ENCODE measurements around the gene KIRREL3. TPM values are rescaled to one million over a fixed set of nuclear protein-coding genes. Genes with fewer than 3 reads are reported as not detected.

The KIRREL3 gene
- total and polyA plus RNA-seq, 2 experiments from 2014 or later: 16.1 to 35.6 TPM

- no peaks in the 10 kb centered on the region for H4K20me1 ChIP-seq (ENCODE audit: insufficient read depth)
- no peak overlapping the region for H2AFZ ChIP-seq
- 61 to 65% methylated on average over 4 of the region's 4 CpGs for WGBS, 2 experiments (ENCODE audit: low coverage in 1 of 2, low lambda C conversion rate in 2 of 2, missing lambda C conversion rate in 2 of 2)
- no peak overlapping the region for H3K9ac ChIP-seq
- H3K4me1 ChIP-seq (ENCODE audit: insufficient read depth): no peaks in the 10 kb centered on the region
- H3F3A ChIP-seq (ENCODE audit: insufficient read depth): peaks cover 6% of the 10 kb centered on the region; the same call in 1 of the 2 replicates
- in situ Hi-C loops (cut with MboI): no loop called here
- no peaks in the 10 kb centered on the region for H3K9me3 ChIP-seq (ENCODE audit: low read depth)
- H3K36me3 ChIP-seq (ENCODE audit: low read depth): no peaks in the 10 kb centered on the region
- no peaks in the 10 kb centered on the region for H3K27me3 ChIP-seq (replicated peaks; ENCODE audit: insufficient read depth)
- DNase-seq: no peak
- H3K4me2 ChIP-seq (ENCODE audit: unreplicated experiment): no peak overlapping the region
- no peak for TF ChIP-seq EZH2phosphoT487 (IDR thresholded peaks at IDR 0.05; ENCODE audit: insufficient read depth, low read depth)
- no peak for TF ChIP-seq EZH2 (IDR thresholded peaks at IDR 0.05; ENCODE audit: insufficient read depth, poor library complexity, severe bottlenecking)
- H3K79me2 ChIP-seq (ENCODE audit: insufficient read depth): no peaks in the 10 kb centered on the region
- H3K9me2 ChIP-seq (ENCODE audit: insufficient read depth): no peaks in the 10 kb centered on the region
- H3K4me3 ChIP-seq: no peak overlapping the region
- H3K27ac ChIP-seq: no peak overlapping the region
These were observed 440.3 kb downstream of the KIRREL3 start for GRCh38 chr11:126560221-126560620.

DNA sequence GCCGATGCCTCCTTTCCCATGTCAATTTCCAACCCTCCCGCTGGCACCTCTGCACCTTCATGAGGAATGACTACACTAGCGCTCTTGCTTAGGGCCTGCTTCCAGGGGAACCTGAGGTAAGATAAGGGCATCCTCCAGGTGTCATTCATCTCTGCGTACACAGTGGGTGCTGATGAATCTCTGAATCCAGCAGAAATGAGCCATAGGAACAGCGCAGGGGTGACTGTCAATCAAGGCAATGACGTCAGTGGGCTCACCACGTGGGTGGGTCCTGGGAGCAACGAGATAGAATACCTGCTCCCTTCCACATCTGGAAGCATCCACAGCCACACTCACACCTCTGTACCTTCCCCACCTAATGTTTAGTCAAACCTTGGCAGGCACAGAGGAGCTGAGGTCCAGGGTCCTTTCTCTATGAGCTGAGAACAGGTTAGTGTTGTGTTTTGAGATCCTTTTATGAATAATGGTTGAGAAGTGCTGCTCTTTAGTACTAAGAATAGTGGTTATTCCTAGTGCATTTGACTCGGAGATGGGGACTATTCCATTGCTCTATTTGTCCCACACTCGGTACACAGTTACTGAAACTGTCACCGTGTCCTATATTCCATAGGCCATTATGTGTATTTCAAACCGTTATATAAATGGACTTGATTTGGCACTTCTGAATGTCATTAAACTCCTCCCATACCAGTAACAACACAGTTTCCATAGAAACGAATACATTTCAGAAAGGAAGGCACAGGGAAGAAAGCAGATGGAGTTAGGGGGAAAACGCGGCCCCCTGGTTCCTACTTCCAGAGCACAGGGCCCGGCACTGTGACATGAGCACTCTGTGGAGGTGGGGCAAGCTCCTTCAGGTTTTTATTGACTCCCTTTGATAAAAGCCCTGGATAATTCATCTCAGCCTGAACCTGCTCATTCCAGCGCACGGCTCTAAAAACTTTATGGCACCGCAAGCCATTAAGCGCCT, 451.7 kb downstream of the KIRREL3 start:
- Histone ChIP-seq H3F3A (ENCODE audit: insufficient read depth) (no peaks in the 10 kb centered on the region), H3K9ac (no peak overlapping the region), H4K20me1 (ENCODE audit: insufficient read depth) (no peaks in the 10 kb centered on the region), H3K9me3 (ENCODE audit: low read depth) (no peaks in the 10 kb centered on the region), H3K79me2 (ENCODE audit: insufficient read depth) (no peaks in the 10 kb centered on the region), H3K27ac (no peak overlapping the region), H2AFZ (no peak overlapping the region), H3K4me3 (no peak overlapping the region), H3K4me2 (ENCODE audit: unreplicated experiment) (no peak overlapping the region), H3K27me3 (replicated peaks; ENCODE audit: insufficient read depth) (no peaks in the 10 kb centered on the region), H3K9me2 (ENCODE audit: insufficient read depth) (no peaks in the 10 kb centered on the region), H3K36me3 (ENCODE audit: low read depth) (no peaks in the 10 kb centered on the region), H3K4me1 (ENCODE audit: insufficient read depth) (peaks cover 21% of the 10 kb centered on the region)
- 81 to 82% methylated on average over 20 of the region's 20 CpGs for WGBS, 2 experiments (ENCODE audit: low coverage in 1 of 2, low lambda C conversion rate in 2 of 2, missing lambda C conversion rate in 2 of 2)
- TF ChIP-seq EZH2phosphoT487 (IDR thresholded peaks at IDR 0.05; ENCODE audit: insufficient read depth, low read depth): no peak
- no peak for TF ChIP-seq EZH2 (IDR thresholded peaks at IDR 0.05; ENCODE audit: insufficient read depth, poor library complexity, severe bottlenecking)
- in situ Hi-C loops (cut with MboI): no loop called here
- DNase-seq: no peak

DNA sequence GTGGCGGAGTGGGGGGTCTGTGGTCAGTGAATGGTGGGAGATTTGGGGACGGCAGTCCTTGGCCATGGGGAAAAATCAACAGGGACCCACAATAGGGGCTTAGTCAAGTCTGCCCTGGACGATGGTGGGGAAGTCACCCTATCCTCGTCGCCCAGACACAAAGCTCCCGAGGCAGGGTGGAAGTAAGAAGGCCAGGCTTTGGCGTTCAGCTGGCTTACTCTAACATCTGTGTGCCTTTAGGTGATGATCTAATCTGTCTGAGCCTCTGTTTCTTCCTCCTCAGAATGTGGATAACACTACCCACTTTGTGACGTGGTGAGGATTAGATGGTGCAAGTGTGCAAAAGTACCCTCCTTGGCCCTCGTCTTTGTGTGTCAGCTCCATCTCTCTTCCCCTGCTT, 452.9 kb downstream of the KIRREL3 start:
- Histone ChIP-seq H3K4me2 (ENCODE audit: unreplicated experiment) (no peak overlapping the region), H3K27ac (peak overlapping the region; percentile 29; the same call in 1 of the 2 replicates)

GRCh38 chr11:126547161-126547560, 453.4 kb downstream of the KIRREL3 start:
- no peak overlapping the region for H3K9ac ChIP-seq
- no peaks in the 10 kb centered on the region for H3K9me2 ChIP-seq (ENCODE audit: insufficient read depth)
- H3K27me3 ChIP-seq (replicated peaks; ENCODE audit: insufficient read depth): no peaks in the 10 kb centered on the region
- H3F3A ChIP-seq (ENCODE audit: insufficient read depth): no peaks in the 10 kb centered on the region
- in situ Hi-C loops (cut with MboI): no loop called here
- TF ChIP-seq EZH2phosphoT487 (IDR thresholded peaks at IDR 0.05; ENCODE audit: insufficient read depth, low read depth): no peak
- no peak for TF ChIP-seq EZH2 (IDR thresholded peaks at IDR 0.05; ENCODE audit: insufficient read depth, poor library complexity, severe bottlenecking)
- WGBS, 2 experiments (ENCODE audit: low coverage in 1 of 2, low lambda C conversion rate in 2 of 2, missing lambda C conversion rate in 2 of 2): 71 to 76% methylated on average over 9 of the region's 9 CpGs
- no peaks in the 10 kb centered on the region for H3K36me3 ChIP-seq (ENCODE audit: low read depth)
- no peaks in the 10 kb centered on the region for H3K9me3 ChIP-seq (ENCODE audit: low read depth)
- no peak overlapping the region for H2AFZ ChIP-seq
- peak; percentile 87 for DNase-seq
- H3K4me3 ChIP-seq: no peak overlapping the region
- peak overlapping the region; percentile 29; the same call in 1 of the 2 replicates for H3K27ac ChIP-seq
- peak overlapping the region; percentile 44 for H3K4me2 ChIP-seq (ENCODE audit: unreplicated experiment)
- H3K79me2 ChIP-seq (ENCODE audit: insufficient read depth): no peaks in the 10 kb centered on the region
- H4K20me1 ChIP-seq (ENCODE audit: insufficient read depth): no peaks in the 10 kb centered on the region
- peaks cover 35% of the 10 kb centered on the region for H3K4me1 ChIP-seq (ENCODE audit: insufficient read depth)

More for the DNA sequence above, 452.9 kb downstream of the KIRREL3 start:
- H3K9ac ChIP-seq: no peak overlapping the region
- in situ Hi-C loops (cut with MboI): no loop called here
- peaks cover 29% of the 10 kb centered on the region for H3K4me1 ChIP-seq (ENCODE audit: insufficient read depth)
- no peak overlapping the region for H3K4me3 ChIP-seq
- no peak for DNase-seq
- H3K27me3 ChIP-seq (replicated peaks; ENCODE audit: insufficient read depth): no peaks in the 10 kb centered on the region
- no peaks in the 10 kb centered on the region for H3K36me3 ChIP-seq (ENCODE audit: low read depth)
- H3F3A ChIP-seq (ENCODE audit: insufficient read depth): no peaks in the 10 kb centered on the region
- H4K20me1 ChIP-seq (ENCODE audit: insufficient read depth): no peaks in the 10 kb centered on the region
- H2AFZ ChIP-seq: no peak overlapping the region
- TF ChIP-seq EZH2 (IDR thresholded peaks at IDR 0.05; ENCODE audit: insufficient read depth, poor library complexity, severe bottlenecking) (no peak), EZH2phosphoT487 (IDR thresholded peaks at IDR 0.05; ENCODE audit: insufficient read depth, low read depth) (no peak)
- no peaks in the 10 kb centered on the region for H3K9me3 ChIP-seq (ENCODE audit: low read depth)
- H3K79me2 ChIP-seq (ENCODE audit: insufficient read depth): no peaks in the 10 kb centered on the region
- 82 to 88% methylated on average over 8 to 9 of the region's 9 CpGs for WGBS, 2 experiments (ENCODE audit: low coverage in 1 of 2, low lambda C conversion rate in 2 of 2, missing lambda C conversion rate in 2 of 2)
- H3K9me2 ChIP-seq (ENCODE audit: insufficient read depth): no peaks in the 10 kb centered on the region
